Testis (tissue), 3 donors: Measurements from ENCODE around the gene SLC9A8. TPM values are rescaled to one million over a fixed set of nuclear protein-coding genes. Genes with fewer than 3 reads are reported as not detected.
"Not testable (repeated sequence)": the region's sequence is repeated elsewhere in the genome, so short reads cannot be mapped to it uniquely, and the experiment has no call there.

Source experiments
- DNase-seq: peaks from one replicate; pipeline ENCODE4 v3.0.0-alpha.2; 2019
- H3K27ac ChIP-seq, 2 donors: fragments of 200-600 bp; sonication (generic); one replicate each; pipeline ENCODE4 v1.5.1; 2019
- H3K27me3 ChIP-seq: fragments of 200-600 bp; sonication (generic); one replicate; pipeline ENCODE4 v1.5.1; 2019
- H3K36me3 ChIP-seq: fragments of 200-600 bp; sonication (generic); one replicate; pipeline ENCODE4 v1.5.1; 2017; ENCODE audit warnings: low read depth; ENCODE audit errors: missing control alignments
- H3K4me1 ChIP-seq: fragments of 200-600 bp; sonication (generic); one replicate; pipeline ENCODE4 v1.5.1; 2019
- H3K4me3 ChIP-seq, 2 donors: fragments of 200-600 bp; sonication (generic); one replicate each; pipeline ENCODE4 v1.5.1; 2017 to 2019
- H3K9me3 ChIP-seq: fragments of 200-600 bp; sonication (generic); one replicate; pipeline ENCODE4 v1.5.1; 2017
- CTCF ChIP-seq, 3 experiments: fragments of 450-650 bp in 2 of 3; fragments of 200-600 bp in 1 of 3; sonication (generic) in 1 of 3; IDR thresholded peaks; one replicate each; pipeline ENCODE4 v1.5.1; 2016 to 2019; ENCODE audit warnings: antibody characterized with exemption in 3 of 3, mild to moderate bottlenecking in 2 of 3, moderate library complexity in 1 of 3
- POLR2A ChIP-seq: fragments of 450-650 bp; IDR thresholded peaks from one replicate; pipeline ENCODE4 v1.6.1; 2017; ENCODE audit warnings: antibody characterized with exemption, mild to moderate bottlenecking, moderate library complexity
- WGBS, 2 donors: methylation state at CpG; one replicate each; pipeline ENCODE4 v1.1.5; 2018; 5-methylcytosine and 5-hydroxymethylcytosine counted together
- intact Hi-C: fragments of 100-400 bp; cut with DNase I; formaldehyde crosslinking; loops from one replicate; pipeline ENCODE4 v1.15.1; 2023; ENCODE audit warnings: low total_unique reads
- polyA plus RNA-seq: library from polyadenylated mRNA; stranded (reverse); fragments of 350-450 nt; fragmentation: Illumina TruSeq; extraction: RNeasy Lipid Tissue Mini Kit (QIAGEN cat#74804); gene quantifications from one replicate; pipeline ENCODE4 v1.2.3, GENCODE V29; 2014; ENCODE audit warnings: low read depth, low replicate concordance; ENCODE audit not compliant: insufficient read depth
- total RNA-seq, 2 donors: library from RNA; depleted of rRNA; stranded (reverse); fragments of >200 nt; gene quantifications; one replicate each; pipeline ENCODE4 v1.2.3, GENCODE V29; 2016

Gene SLC9A8
- total and polyA plus RNA-seq, 3 donors from 2014 or later = 21.3 to 33.0 (median 32.7) TPM

GRCh38 chr20:49804364-49804763 lies 8.3 kb upstream of the SLC9A8 start:
- H3K27me3 ChIP-seq = no peaks in the 10 kb centered on the region
- H3K4me3 ChIP-seq = no peak overlapping the region
- 79 to 91% methylated on average over 3 of the region's 3 CpGs for WGBS, 2 donors
- H3K4me1 ChIP-seq = no peaks in the 10 kb centered on the region
- no peaks in the 10 kb centered on the region for H3K9me3 ChIP-seq
- H3K27ac ChIP-seq = no peak overlapping the region
- TF ChIP-seq CTCF (IDR thresholded peaks at IDR 0.05) = no peak
- TF ChIP-seq POLR2A = no peak
- no peak for DNase-seq
- intact Hi-C loops = no loop called here
- no peaks in the 10 kb centered on the region for H3K36me3 ChIP-seq

- H3K27ac ChIP-seq = not testable (repeated sequence)
- WGBS, 2 donors = 74 to 91% methylated on average over 10 to 11 of the region's 11 CpGs
Observed at GRCh38 chr20:49805224-49805876, 7.3 kb upstream of the SLC9A8 start.

DNA sequence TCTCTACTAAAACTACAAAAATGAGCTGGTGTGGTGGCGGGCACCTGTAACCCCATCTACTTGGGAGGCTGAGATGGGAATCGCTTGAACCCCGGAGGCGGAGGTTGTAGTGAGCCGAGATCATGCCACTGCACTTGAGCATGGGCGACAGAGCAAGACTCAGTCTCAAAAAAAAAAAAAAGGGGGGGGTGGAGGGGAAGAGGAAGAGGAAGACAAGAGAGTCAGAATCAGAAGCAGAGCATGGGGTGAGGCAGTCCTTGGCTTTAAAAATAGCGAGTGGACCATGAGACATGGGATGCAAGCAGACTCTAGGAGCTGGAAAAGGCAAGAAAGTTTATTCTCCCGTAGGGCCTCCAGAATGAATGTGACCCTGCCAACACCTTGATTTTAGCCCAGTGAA lies 3.9 kb upstream of the SLC9A8 start:
- Histone ChIP-seq H3K4me3 (no peak overlapping the region), H3K27ac (no peak overlapping the region), H3K4me1 (peaks cover 5% of the 10 kb centered on the region), H3K27me3 (no peaks in the 10 kb centered on the region), H3K36me3 (no peaks in the 10 kb centered on the region), H3K9me3 (no peaks in the 10 kb centered on the region)
- 93 to 94% methylated on average over 8 of the region's 8 CpGs for WGBS, 2 donors
- DNase-seq = no peak
- intact Hi-C loops = no loop called here
- TF ChIP-seq CTCF (IDR thresholded peaks at IDR 0.05) (no peak), POLR2A (no peak)

More at GRCh38 chr20:49805224-49805876, 7.3 kb upstream of the SLC9A8 start:
- H3K27me3 ChIP-seq, H3K4me3 ChIP-seq, intact Hi-C loops, DNase-seq, H3K36me3 ChIP-seq, H3K4me1 ChIP-seq, H3K9me3 ChIP-seq: not testable (repeated sequence)

DNA sequence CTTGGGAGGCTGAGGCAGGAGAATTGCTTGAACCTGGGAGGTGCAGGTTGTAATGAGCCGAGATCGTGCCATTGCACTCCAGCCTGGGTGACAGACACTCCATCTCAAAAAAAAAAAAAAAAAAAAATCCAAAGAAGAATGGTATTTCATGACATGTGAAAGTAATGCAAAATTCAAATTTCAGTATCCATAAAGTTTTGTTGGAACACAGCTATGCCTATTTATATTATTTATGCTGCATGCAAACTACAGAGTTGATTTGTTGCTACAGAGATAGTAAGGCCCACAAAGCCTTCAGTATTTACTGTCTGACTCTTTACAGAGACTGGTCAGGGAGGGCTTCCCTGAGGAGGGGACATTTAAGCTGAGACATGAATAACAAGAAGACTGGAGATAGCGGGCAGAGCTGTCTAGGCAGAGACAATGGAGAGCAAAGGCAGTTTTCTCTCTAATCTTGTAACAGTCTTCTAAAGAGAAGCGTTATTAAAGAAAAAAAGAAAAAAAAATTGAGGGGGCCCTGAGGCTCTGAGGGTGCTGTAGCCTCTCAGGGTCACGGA lies 2.7 kb upstream of the SLC9A8 start:
- H3K27ac ChIP-seq = no peak overlapping the region
- DNase-seq = no peak
- H3K4me3 ChIP-seq = no peak overlapping the region
- H3K9me3 ChIP-seq = no peaks in the 10 kb centered on the region
- TF ChIP-seq POLR2A (no peak), CTCF (IDR thresholded peaks at IDR 0.05) (no peak)
- no peaks in the 10 kb centered on the region for H3K27me3 ChIP-seq
- WGBS, 2 donors = 92% methylated on average over 5 of the region's 5 CpGs
- no peaks in the 10 kb centered on the region for H3K36me3 ChIP-seq
- H3K4me1 ChIP-seq = peaks cover 7% of the 10 kb centered on the region
- intact Hi-C loops = no loop called here

- intact Hi-C loops = no loop called here
Observed at GRCh38 chr20:49810491-49811190, 2.0 kb upstream of the SLC9A8 start.

More at GRCh38 chr20:49810491-49811190, 2.0 kb upstream of the SLC9A8 start:
- Histone ChIP-seq H3K9me3 (no peaks in the 10 kb centered on the region), H3K4me3 (no peak overlapping the region), H3K4me1 (peaks cover 7% of the 10 kb centered on the region), H3K27ac (no peak overlapping the region), H3K27me3 (no peaks in the 10 kb centered on the region), H3K36me3 (no peaks in the 10 kb centered on the region)
- DNase-seq = no peak
- 86 to 95% methylated on average over 6 of the region's 6 CpGs for WGBS, 2 donors
- TF ChIP-seq POLR2A (no peak), CTCF (IDR thresholded peaks at IDR 0.05) (no peak)
